HCT116 (cell line): Measurements from ENCODE around the gene MUC20. TPM values are rescaled to one million over a fixed set of nuclear protein-coding genes. Genes with fewer than 3 reads are reported as not detected.

Experiments
- ATAC-seq: fragments of 200-7000 bp; cut with Tn5 transposase; 2 replicates; pipeline ENCODE4 v1.9.1; 2020; ENCODE audit warnings: mild to moderate bottlenecking, moderate library complexity
- BruUV-seq: library from RNA; stranded (reverse); fragments of 400-500 nt; replicated peaks from 2 replicates; lab custom pipeline; 2021; lab: Mats Ljungman, UMichigan
- CTCF ChIA-PET: fragments of 300-600 bp; sonication (Branson Sonifier 250); formaldehyde crosslinking; loops from one replicate; lab custom pipeline; 2021; ENCODE audit warnings: antibody characterized with exemption; lab: Charles Lee
- POLR2A ChIA-PET: fragments of 300-600, 350-600 bp; sonication (Branson Sonifier 250); formaldehyde crosslinking; loops from one replicate; lab custom pipeline; 2021; ENCODE audit warnings: antibody characterized with exemption; lab: Charles Lee
- RAD21 ChIA-PET, 2 experiments: fragments of 300-600 bp; sonication (Branson Sonifier 250); formaldehyde crosslinking; loops; one replicate each; lab custom pipeline; 2023; ENCODE audit warnings: low total read pairs in 2 of 2; ENCODE audit not compliant: uncharacterized antibody in 2 of 2, unreplicated experiment in 2 of 2, low non-redundant PET in 1 of 2; lab: Charles Lee
- DNase-seq: peaks from one replicate; pipeline ENCODE4 v3.0.0-alpha.2; 2010; ENCODE audit warnings: low read depth, low spot score
- H2AFZ ChIP-seq: fragments of 200-600 bp; shearing (Covaris generic), sonication (generic); 2 replicates; pipeline ENCODE4 v1.6.1; 2017; ENCODE audit warnings: low read depth, mixed run types, mixed read lengths, antibody characterized with exemption, low read length; ENCODE audit not compliant: poor library complexity, severe bottlenecking
- H3K27ac ChIP-seq: 2 replicates; pipeline ENCODE4 v1.5.1; 2012; ENCODE audit warnings: low read depth, low read length
- H3K27me3 ChIP-seq: fragments of 200-600 bp; sonication (generic); 2 replicates; pipeline ENCODE4 v1.6.1; 2016; ENCODE audit warnings: mixed run types, low read length, mixed read lengths; ENCODE audit not compliant: insufficient read depth
- H3K36me3 ChIP-seq, 2 experiments: fragments of 200-500 bp in 1 of 2; fragments of 200-600 bp in 1 of 2; sonication (Bioruptor generic) in 1 of 2; sonication (generic) in 1 of 2; 2 replicates each; pipeline versions ENCODE4 v1.5.1 to v1.6.1; 2014 to 2016; ENCODE audit warnings: low read length in 2 of 2, inconsistent platforms in 1 of 2, mixed read lengths in 1 of 2, mixed run types in 1 of 2; ENCODE audit not compliant: insufficient read depth in 2 of 2, control insufficient read depth in 1 of 2
- H3K4me1 ChIP-seq, 2 experiments: fragments of 200-600 bp in 1 of 2; sonication (generic) in 1 of 2; 2 replicates each; pipeline versions ENCODE4 v1.5.1 to v1.6.1; 2012 to 2017; ENCODE audit warnings: low read length in 2 of 2, inconsistent platforms in 1 of 2, mild to moderate bottlenecking in 1 of 2, mixed read lengths in 1 of 2, mixed run types in 1 of 2, moderate library complexity in 1 of 2; ENCODE audit not compliant: insufficient read depth in 2 of 2, control insufficient read depth in 1 of 2
- H3K4me2 ChIP-seq: fragments of 200-600 bp; sonication (generic); 2 replicates; pipeline ENCODE4 v1.6.1; 2017; ENCODE audit warnings: mixed run types, low read length, mixed read lengths
- H3K4me3 ChIP-seq, 2 experiments: fragments of 200-600 bp in 1 of 2; sonication (generic) in 1 of 2; replicated peaks in 1 of 2; 2 replicates each; pipeline ENCODE4 v1.5.1; 2011 to 2016; ENCODE audit warnings: low read length in 2 of 2, control low read depth in 1 of 2, low read depth in 1 of 2, mild to moderate bottlenecking in 1 of 2, mixed read lengths in 1 of 2, mixed run types in 1 of 2
- H3K79me2 ChIP-seq: fragments of 200-600 bp; sonication (generic); 2 replicates; pipeline ENCODE4 v1.6.1; 2017; ENCODE audit warnings: mild to moderate bottlenecking, mixed run types, low read length, moderate library complexity, mixed read lengths; ENCODE audit not compliant: insufficient read depth
- H3K9ac ChIP-seq: fragments of 200-600 bp; sonication (generic); 2 replicates; pipeline ENCODE4 v1.6.1; 2016; ENCODE audit warnings: low read length, mixed read lengths
- H3K9me2 ChIP-seq: fragments of 200-600 bp; sonication (generic), shearing (Covaris generic); 2 replicates; pipeline ENCODE4 v1.6.1; 2017; ENCODE audit warnings: mixed run types, mild to moderate bottlenecking, moderate library complexity; ENCODE audit not compliant: insufficient read depth
- H3K9me3 ChIP-seq, 2 experiments: fragments of 200-500 bp in 1 of 2; fragments of 200-600 bp in 1 of 2; sonication (Bioruptor generic) in 1 of 2; sonication (generic) in 1 of 2; 2 replicates each; pipeline ENCODE4 v1.6.1; 2014 to 2017; ENCODE audit warnings: low read length in 2 of 2, mixed read lengths in 2 of 2, inconsistent platforms in 1 of 2, low read depth in 1 of 2, mild to moderate bottlenecking in 1 of 2, mixed run types in 1 of 2, moderate library complexity in 1 of 2; ENCODE audit not compliant: control insufficient read depth in 1 of 2, insufficient read depth in 1 of 2
- H4K20me1 ChIP-seq: fragments of 200-600 bp; sonication (generic), shearing (Covaris generic); 2 replicates; pipeline ENCODE4 v1.6.1; 2017; ENCODE audit warnings: mixed run types, mild to moderate bottlenecking, moderate library complexity; ENCODE audit not compliant: insufficient read depth
- ATF3 ChIP-seq: IDR thresholded peaks from 2 replicates; pipeline ENCODE4 v1.6.1; 2012
- CTCF ChIP-seq, 3 experiments: fragments of 200-600 bp in 1 of 3; sonication (generic) in 1 of 3; IDR thresholded peaks in 2 of 3; conservative IDR thresholded peaks in 1 of 3; 2 replicates each; pipeline ENCODE4 v1.5.1; 2012 to 2017; ENCODE audit warnings: low read depth in 2 of 3, low read length in 2 of 3, antibody characterized with exemption in 1 of 3, borderline replicate concordance in 1 of 3, control low read depth in 1 of 3, mild to moderate bottlenecking in 1 of 3, mixed read lengths in 1 of 3, mixed run types in 1 of 3, moderate library complexity in 1 of 3; ENCODE audit not compliant: insufficient read depth in 1 of 3
- ELF1 ChIP-seq: IDR thresholded peaks from 2 replicates; pipeline ENCODE4 v1.6.1; 2012; ENCODE audit warnings: low read depth, borderline replicate concordance
- EZH2phosphoT487 ChIP-seq: fragments of 200-600 bp; IDR thresholded peaks from 2 replicates; pipeline ENCODE4 v1.6.1; 2018; ENCODE audit warnings: antibody characterized with exemption, borderline replicate concordance
- FOSL1 ChIP-seq: IDR thresholded peaks from 2 replicates; pipeline ENCODE4 v1.6.1; 2012; ENCODE audit warnings: low read depth
- JUND ChIP-seq: IDR thresholded peaks from 2 replicates; pipeline ENCODE4 v1.6.1; 2012
- POLR2A ChIP-seq: IDR thresholded peaks from 2 replicates; pipeline ENCODE4 v1.7.0; 2011; ENCODE audit warnings: borderline replicate concordance; ENCODE audit not compliant: insufficient read depth, insufficient read length; ENCODE audit errors: extremely low read depth
- SIN3A ChIP-seq: IDR thresholded peaks from 2 replicates; pipeline ENCODE4 v1.6.1; 2012; ENCODE audit warnings: low read depth
- TCF7L2 ChIP-seq: IDR thresholded peaks from 2 replicates; pipeline ENCODE4 v1.7.0; 2011; ENCODE audit warnings: borderline replicate concordance, inconsistent platforms; ENCODE audit not compliant: insufficient read depth, insufficient read length; ENCODE audit errors: extremely low read depth
- ZBTB33 ChIP-seq: IDR thresholded peaks from 2 replicates; pipeline ENCODE4 v1.6.1; 2011; ENCODE audit warnings: mild to moderate bottlenecking, low read length, moderate library complexity; ENCODE audit not compliant: insufficient replicate concordance; ENCODE audit errors: extremely low read depth
- ZNF274 ChIP-seq: fragments of 200-500 bp; sonication (Bioruptor generic); IDR thresholded peaks from 2 replicates; pipeline ENCODE4 v1.6.1; 2014; ENCODE audit warnings: mild to moderate bottlenecking, low read depth, low read length, inconsistent platforms
- intact Hi-C: fragments of 100-400 bp; cut with micrococcal nuclease; formaldehyde crosslinking; loops from 2 replicates; pipeline ENCODE4 v1.10.0; 2022
- total RNA-seq: library from RNA; stranded (reverse); gene quantifications from one replicate; pipeline ENCODE4 v1.2.1, GENCODE V29; 2021; ENCODE audit not compliant: unreplicated experiment

MUC20 gene
- total RNA-seq, 1 experiment from 2014 or later = 2.4 TPM

- no peaks in the 10 kb centered on the region for H3K27me3 ChIP-seq
- no peak for ATAC-seq
- intact Hi-C loops = no loop called here
- H3K9ac ChIP-seq = no peak overlapping the region
- TF ChIP-seq EZH2phosphoT487 (no peak), ZBTB33 (no peak), TCF7L2 (no peak), ZNF274 (no peak), ATF3 (no peak), SIN3A (no peak), CTCF (IDR thresholded peaks at IDR 0.05 in 2 of 3, conservative IDR thresholded peaks at IDR 0.05 in 1 of 3; ENCODE audit: borderline replicate concordance in 1 of 3, insufficient read depth in 1 of 3, low read depth in 2 of 3, low read length in 2 of 3) (no peak), FOSL1 (no peak), JUND (no peak), POLR2A (no peak), ELF1 (no peak)
- TF ChIP-seq, all 23 proteins: peak for 0
- Histone ChIP-seq H3K4me1 (peaks cover 2 to 8% of the 10 kb centered on the region in 2 experiments; a peak in 2 of 4 replicates), H3K79me2 (no peaks in the 10 kb centered on the region), H3K9me2 (no peaks in the 10 kb centered on the region), H3K27ac (no peak overlapping the region), H2AFZ (no peak overlapping the region), H3K36me3 (no peaks in the 10 kb centered on the region), H3K9me3 (no peaks in the 10 kb centered on the region), H4K20me1 (no peaks in the 10 kb centered on the region), H3K4me3 (no peak overlapping the region), H3K4me2 (no peak overlapping the region)
- BruUV-seq = no TSS peak
- ChIA-PET POLR2A (no interaction called here), RAD21 (no interaction called here), CTCF (no interaction called here)
- no peak for DNase-seq
These were observed 33.4 kb downstream of the MUC20 start for GRCh38 chr3:195754141-195754540.
